ENCODE measurements around the gene TBP. TPM values are rescaled to one million over a fixed set of nuclear protein-coding genes. Genes with fewer than 3 reads are reported as not detected.
"Not testable (repeated sequence)": the region's sequence is repeated elsewhere in the genome, so short reads cannot be mapped to it uniquely, and the experiment has no call there.

Gene TBP
- total RNA-seq, 4 donors from 2014 or later, result 11.4 to 20.1 (median 19.9) TPM

GRCh38 chr6:170524172-170524502, 30.0 kb upstream of the TBP start:
- DNase-seq (ENCODE audit: low spot score) (no peak), ATAC-seq (ENCODE audit: low FRiP score) (no peak)
- TF ChIP-seq CTCF (IDR thresholded peaks at IDR 0.05), result no peak

GRCh38 chr6:170525795-170526194, 28.4 kb upstream of the TBP start:
- no peak for DNase-seq (ENCODE audit: low spot score)
- no peak for ATAC-seq (ENCODE audit: low FRiP score)
- no peak for TF ChIP-seq CTCF (IDR thresholded peaks at IDR 0.05)

- not testable (repeated sequence) for ATAC-seq (ENCODE audit: low FRiP score); DNase-seq (ENCODE audit: low spot score)
Observed at GRCh38 chr6:170527995-170528394, 26.2 kb upstream of the TBP start.

GRCh38 chr6:170529839-170530469, 24.2 kb upstream of the TBP start:
- DNase-seq (ENCODE audit: low spot score) (peak; percentile 68), ATAC-seq (ENCODE audit: low FRiP score) (peak; percentile 80)
- peak in 1 of 3 donors; percentile 60 for TF ChIP-seq CTCF (IDR thresholded peaks at IDR 0.05)

- ATAC-seq (ENCODE audit: low FRiP score) (no peak), DNase-seq (ENCODE audit: low spot score) (no peak)
- TF ChIP-seq CTCF (IDR thresholded peaks at IDR 0.05), result no peak
Observed at GRCh38 chr6:170532867-170533488, 21.2 kb upstream of the TBP start.

- DNase-seq (ENCODE audit: low spot score), result no peak
- no peak for TF ChIP-seq CTCF (IDR thresholded peaks at IDR 0.05)
- no peak for ATAC-seq (ENCODE audit: low FRiP score)
Observed at GRCh38 chr6:170533792-170534191, 20.4 kb upstream of the TBP start.

GRCh38 chr6:170535004-170535403, 19.2 kb upstream of the TBP start:
- no peak for TF ChIP-seq CTCF (IDR thresholded peaks at IDR 0.05)
- DNase-seq (ENCODE audit: low spot score) (no peak), ATAC-seq (ENCODE audit: low FRiP score) (no peak)

All from omental fat pad (tissue), 4 donors.